ENCODE measurements around the gene TIMM9.

The TIMM9 gene

GRCh38 chr14:58464652-58465051, 37.3 kb upstream of the TIMM9 start:
- H4K20me1 ChIP-seq (ENCODE audit: insufficient read depth, low read length, poor library complexity, severe bottlenecking): no peaks in the 10 kb centered on the region
- H2AFZ ChIP-seq (ENCODE audit: low read length): no peak overlapping the region
- H3K4me3 ChIP-seq (ENCODE audit: low read length, poor library complexity, severe bottlenecking): no peak overlapping the region
- H3K4me1 ChIP-seq (ENCODE audit: insufficient read depth, low read length, poor library complexity, severe bottlenecking): no peaks in the 10 kb centered on the region
- no peaks in the 10 kb centered on the region for H3F3A ChIP-seq (ENCODE audit: low read depth)
- no peak for TF ChIP-seq EZH2phosphoT487 (IDR thresholded peaks at IDR 0.05; ENCODE audit: borderline replicate concordance)
- no peak for TF ChIP-seq CTCF (conservative IDR thresholded peaks at IDR 0.05; ENCODE audit: low read length)
- no peaks in the 10 kb centered on the region for H3K9me2 ChIP-seq (replicated peaks; ENCODE audit: low read depth, low read length)
- peaks cover 76% of the 10 kb centered on the region; the same call in 1 of the 2 replicates for H3K36me3 ChIP-seq (ENCODE audit: insufficient read depth, low read length)
- H3K4me2 ChIP-seq (ENCODE audit: low read depth, low read length, poor library complexity, severe bottlenecking): no peak overlapping the region
- no peak overlapping the region for H3K9ac ChIP-seq (ENCODE audit: low read depth, low read length, poor library complexity, severe bottlenecking)
- H3K79me2 ChIP-seq (ENCODE audit: insufficient read depth, low read length): no peaks in the 10 kb centered on the region
- H3K9me3 ChIP-seq (ENCODE audit: insufficient read depth, low read depth, low read length): no peaks in the 10 kb centered on the region
- H3K27me3 ChIP-seq (ENCODE audit: insufficient read depth, low read length, poor library complexity, severe bottlenecking): no peaks in the 10 kb centered on the region

GRCh38 chr14:58463147-58463546, 35.8 kb upstream of the TIMM9 start:
- H3F3A ChIP-seq (ENCODE audit: low read depth): no peaks in the 10 kb centered on the region
- H3K4me1 ChIP-seq (ENCODE audit: insufficient read depth, low read length, poor library complexity, severe bottlenecking): no peaks in the 10 kb centered on the region
- no peaks in the 10 kb centered on the region for H3K9me3 ChIP-seq (ENCODE audit: insufficient read depth, low read depth, low read length)
- H3K9ac ChIP-seq (ENCODE audit: low read depth, low read length, poor library complexity, severe bottlenecking): no peak overlapping the region
- no peaks in the 10 kb centered on the region for H4K20me1 ChIP-seq (ENCODE audit: insufficient read depth, low read length, poor library complexity, severe bottlenecking)
- peaks cover 76% of the 10 kb centered on the region; the same call in 1 of the 2 replicates for H3K36me3 ChIP-seq (ENCODE audit: insufficient read depth, low read length)
- H3K9me2 ChIP-seq (replicated peaks; ENCODE audit: low read depth, low read length): no peaks in the 10 kb centered on the region
- no peak overlapping the region for H2AFZ ChIP-seq (ENCODE audit: low read length)
- H3K27me3 ChIP-seq (ENCODE audit: insufficient read depth, low read length, poor library complexity, severe bottlenecking): no peaks in the 10 kb centered on the region
- TF ChIP-seq CTCF (conservative IDR thresholded peaks at IDR 0.05; ENCODE audit: low read length) (no peak), EZH2phosphoT487 (IDR thresholded peaks at IDR 0.05; ENCODE audit: borderline replicate concordance) (no peak)
- no peak overlapping the region for H3K4me3 ChIP-seq (ENCODE audit: low read length, poor library complexity, severe bottlenecking)
- H3K4me2 ChIP-seq (ENCODE audit: low read depth, low read length, poor library complexity, severe bottlenecking): no peak overlapping the region
- H3K79me2 ChIP-seq (ENCODE audit: insufficient read depth, low read length): no peaks in the 10 kb centered on the region

- Histone ChIP-seq H3K36me3 (ENCODE audit: insufficient read depth, low read length) (peaks cover 70% of the 10 kb centered on the region; the same call in 1 of the 2 replicates), H3K9ac (ENCODE audit: low read depth, low read length, poor library complexity, severe bottlenecking) (no peak overlapping the region)
- no peak for TF ChIP-seq EZH2phosphoT487 (IDR thresholded peaks at IDR 0.05; ENCODE audit: borderline replicate concordance)
- TF ChIP-seq CTCF (conservative IDR thresholded peaks at IDR 0.05; ENCODE audit: low read length): no peak
Measured at GRCh38 chr14:58460772-58461171, 33.4 kb upstream of the TIMM9 start.

More at GRCh38 chr14:58460772-58461171, 33.4 kb upstream of the TIMM9 start:
- no peak overlapping the region for H3K4me2 ChIP-seq (ENCODE audit: low read depth, low read length, poor library complexity, severe bottlenecking)
- no peaks in the 10 kb centered on the region for H3K9me2 ChIP-seq (replicated peaks; ENCODE audit: low read depth, low read length)
- H3K79me2 ChIP-seq (ENCODE audit: insufficient read depth, low read length): no peaks in the 10 kb centered on the region
- no peak overlapping the region for H2AFZ ChIP-seq (ENCODE audit: low read length)
- H3K4me3 ChIP-seq (ENCODE audit: low read length, poor library complexity, severe bottlenecking): no peak overlapping the region
- no peaks in the 10 kb centered on the region for H4K20me1 ChIP-seq (ENCODE audit: insufficient read depth, low read length, poor library complexity, severe bottlenecking)
- no peaks in the 10 kb centered on the region for H3F3A ChIP-seq (ENCODE audit: low read depth)
- no peaks in the 10 kb centered on the region for H3K27me3 ChIP-seq (ENCODE audit: insufficient read depth, low read length, poor library complexity, severe bottlenecking)
- no peaks in the 10 kb centered on the region for H3K9me3 ChIP-seq (ENCODE audit: insufficient read depth, low read depth, low read length)
- H3K4me1 ChIP-seq (ENCODE audit: insufficient read depth, low read length, poor library complexity, severe bottlenecking): no peaks in the 10 kb centered on the region

All from Loucy (cell line).